IPS DF 6.9 (cell line): ENCODE data around the gene SASH1.

Experiments
- DNase-seq: peaks from one replicate; pipeline ENCODE4 v3.0.0-alpha.2; 2013; ENCODE audit warnings: low read depth, low spot score
- H3K27ac ChIP-seq: one replicate; pipeline ENCODE4 v1.5.1; 2013; ENCODE audit warnings: low read length, control low read depth
- H3K27me3 ChIP-seq: 2 replicates; pipeline ENCODE4 v1.6.1; 2013; ENCODE audit warnings: mild to moderate bottlenecking, low read length; ENCODE audit not compliant: control insufficient read depth, insufficient read depth
- H3K36me3 ChIP-seq: 2 replicates; pipeline ENCODE4 v1.6.1; 2013; ENCODE audit warnings: low read length; ENCODE audit not compliant: control insufficient read depth, insufficient read depth
- H3K4me1 ChIP-seq: 2 replicates; pipeline ENCODE4 v1.6.1; 2013; ENCODE audit warnings: low read length; ENCODE audit not compliant: control insufficient read depth, insufficient read depth
- H3K4me3 ChIP-seq: 2 replicates; pipeline ENCODE4 v1.5.1; 2013; ENCODE audit warnings: mild to moderate bottlenecking, low read length
- H3K9me3 ChIP-seq: 2 replicates; pipeline ENCODE4 v1.6.1; 2013; ENCODE audit warnings: low read length, inconsistent platforms; ENCODE audit not compliant: control insufficient read depth, insufficient read depth
- WGBS: extraction: QIAGEN DNeasy Blood & Tissue Kit; methylation state at CpG from one replicate; pipeline ENCODE4 v1.1.7; 2013; ENCODE audit warnings: mixed read lengths, missing lambda C conversion rate; ENCODE audit not compliant: insufficient read length, insufficient coverage; 5-methylcytosine and 5-hydroxymethylcytosine counted together

The SASH1 gene

DNA sequence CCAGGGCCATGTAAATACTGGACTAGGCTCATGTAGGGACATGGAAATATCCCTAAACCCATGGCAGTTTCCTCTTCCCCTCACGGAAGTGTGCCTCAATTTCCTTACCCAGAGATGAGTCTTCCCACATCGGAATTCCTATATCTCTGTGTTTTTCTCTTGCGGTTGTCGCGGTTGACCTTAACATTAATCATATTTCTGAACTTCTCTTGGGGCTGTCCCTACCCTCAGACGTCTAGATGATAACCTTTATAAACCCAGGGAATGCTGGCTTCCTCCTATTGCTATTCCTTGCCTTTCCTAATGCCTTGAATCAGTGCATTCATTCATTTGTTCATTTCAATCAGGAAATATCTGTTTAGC lies 160.1 kb downstream of the SASH1 start:
- Histone ChIP-seq H3K36me3 (no peaks in the 10 kb centered on the region), H3K4me1 (no peaks in the 10 kb centered on the region), H3K27ac (no peak overlapping the region), H3K9me3 (no peaks in the 10 kb centered on the region), H3K27me3 (no peaks in the 10 kb centered on the region), H3K4me3 (no peak overlapping the region)
- DNase-seq, result no peak
- no CpG with 5 or more reads among the region's 6 CpGs for WGBS

DNA sequence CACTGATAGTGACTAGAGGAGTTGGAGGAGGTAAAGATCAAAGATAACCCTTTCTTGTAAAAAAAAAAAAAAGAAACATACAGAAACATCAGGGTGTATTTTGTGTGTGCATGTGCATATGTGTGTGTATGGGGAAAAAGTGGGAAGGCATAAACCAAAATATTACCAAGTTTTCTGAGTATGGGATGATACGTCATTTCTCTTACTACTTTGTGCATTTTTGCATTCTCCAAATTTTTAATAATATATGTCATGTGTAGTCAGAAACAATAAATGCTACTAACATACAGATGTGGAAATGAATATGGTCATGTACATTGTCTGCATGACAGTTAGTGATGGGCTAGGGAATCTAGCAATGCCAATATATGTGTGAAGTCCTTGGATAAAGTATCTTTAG lies 161.1 kb downstream of the SASH1 start:
- DNase-seq, result no peak
- H3K9me3 ChIP-seq, result no peaks in the 10 kb centered on the region
- H3K4me3 ChIP-seq, result no peak overlapping the region
- H3K4me1 ChIP-seq, result peaks cover 3% of the 10 kb centered on the region; the same call in 1 of the 2 replicates
- WGBS, result no CpG with 5 or more reads among the region's 1 CpG
- no peaks in the 10 kb centered on the region for H3K27me3 ChIP-seq
- H3K36me3 ChIP-seq, result no peaks in the 10 kb centered on the region
- H3K27ac ChIP-seq, result no peak overlapping the region

DNA sequence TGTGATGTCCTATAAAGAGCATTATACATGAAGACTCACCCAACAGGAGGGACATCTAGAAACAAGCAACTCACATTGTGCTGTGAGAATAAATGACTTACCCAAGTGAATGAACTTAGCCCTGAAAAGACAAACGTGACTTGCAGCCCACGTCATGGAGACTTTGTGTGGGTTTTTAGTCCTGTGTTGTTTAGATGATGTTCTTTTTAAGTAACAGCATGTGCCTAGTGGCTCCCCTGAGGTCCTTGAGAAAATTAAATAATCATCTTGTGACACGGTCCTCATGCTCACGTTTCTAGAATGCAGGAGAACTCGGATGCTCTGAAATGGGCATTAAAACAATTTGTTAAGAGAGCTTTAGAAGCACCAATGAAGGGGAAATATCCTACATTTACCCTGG lies 165.1 kb downstream of the SASH1 start:
- H3K4me3 ChIP-seq, result no peak overlapping the region
- H3K4me1 ChIP-seq, result peaks cover 3% of the 10 kb centered on the region; the same call in 1 of the 2 replicates
- no peaks in the 10 kb centered on the region for H3K27me3 ChIP-seq
- H3K27ac ChIP-seq, result no peak overlapping the region
- H3K36me3 ChIP-seq, result no peaks in the 10 kb centered on the region
- no peaks in the 10 kb centered on the region for H3K9me3 ChIP-seq
- no peak for DNase-seq
- no CpG with 5 or more reads among the region's 5 CpGs for WGBS

DNA sequence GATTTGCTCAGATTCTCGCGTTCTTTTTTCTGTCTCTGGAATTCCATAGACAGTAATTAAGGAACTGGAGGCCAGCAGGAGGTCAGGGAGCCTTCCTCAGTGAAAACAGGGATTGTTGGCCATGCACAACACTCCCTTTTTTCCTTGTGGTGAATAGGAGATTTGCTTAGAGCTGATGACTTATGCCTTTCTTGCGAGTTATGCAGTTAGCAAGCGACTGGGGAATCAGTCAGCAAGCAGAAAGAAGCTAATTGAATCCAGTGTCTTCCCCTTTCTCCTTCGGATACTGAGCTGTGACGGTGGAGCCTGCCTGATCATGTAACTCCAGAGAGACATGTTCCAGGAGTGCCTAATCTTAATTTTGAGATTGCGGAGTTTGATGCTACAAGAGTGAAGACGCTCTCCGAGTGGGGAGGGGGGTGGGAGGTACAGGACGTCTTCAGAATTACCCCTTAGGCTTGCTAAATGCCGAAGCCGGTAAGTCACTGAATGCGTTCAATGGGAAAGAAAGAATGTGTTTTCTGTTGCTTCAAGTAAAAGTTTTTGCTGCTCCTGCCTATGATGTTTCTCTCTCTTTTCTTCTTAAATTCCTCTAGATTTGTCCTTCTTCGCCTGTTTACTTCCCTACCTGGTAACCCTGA lies 165.9 kb downstream of the SASH1 start:
- H3K4me1 ChIP-seq, result peaks cover 3% of the 10 kb centered on the region; the same call in 1 of the 2 replicates
- H3K4me3 ChIP-seq, result no peak overlapping the region
- H3K36me3 ChIP-seq, result no peaks in the 10 kb centered on the region
- no peaks in the 10 kb centered on the region for H3K9me3 ChIP-seq
- DNase-seq, result no peak
- no CpG with 5 or more reads among the region's 14 CpGs for WGBS
- no peaks in the 10 kb centered on the region for H3K27me3 ChIP-seq
- H3K27ac ChIP-seq, result no peak overlapping the region

DNA sequence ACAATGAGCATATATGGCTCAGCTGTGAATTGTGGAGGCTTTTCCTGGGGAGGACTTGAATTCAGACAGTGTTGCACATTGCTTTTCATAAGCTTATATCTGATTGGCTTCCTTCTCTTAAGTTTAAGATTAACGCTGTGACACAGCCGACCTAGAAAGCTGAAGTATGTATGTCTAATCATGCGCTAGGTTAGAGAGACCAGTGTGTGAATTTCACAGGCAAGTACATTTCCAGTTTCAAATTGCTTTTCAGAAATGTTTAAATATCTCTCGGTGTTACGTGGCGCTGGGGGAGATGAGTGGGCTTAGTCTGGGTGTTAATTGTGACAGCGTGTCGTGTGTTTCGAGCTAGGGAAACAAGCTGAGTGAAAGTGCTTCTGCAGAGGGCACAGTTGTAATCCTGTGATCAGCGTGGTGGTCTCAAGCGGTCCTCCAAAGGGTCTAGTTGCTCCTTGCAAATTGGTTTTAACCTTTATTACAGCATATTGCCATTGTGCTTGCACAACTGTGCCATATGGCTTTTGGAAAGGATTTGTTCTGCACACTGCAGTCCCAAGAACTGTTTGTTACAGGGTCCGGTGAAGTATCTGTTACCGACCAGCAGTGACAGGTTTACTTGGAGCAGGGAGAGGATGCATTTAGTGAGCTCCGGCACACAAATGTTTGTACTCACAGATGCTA lies 166.6 kb downstream of the SASH1 start:
- no CpG with 5 or more reads among the region's 14 CpGs for WGBS
- peaks cover 3% of the 10 kb centered on the region; the same call in 1 of the 2 replicates for H3K4me1 ChIP-seq
- no peaks in the 10 kb centered on the region for H3K36me3 ChIP-seq
- H3K4me3 ChIP-seq, result no peak overlapping the region
- H3K9me3 ChIP-seq, result no peaks in the 10 kb centered on the region
- no peaks in the 10 kb centered on the region for H3K27me3 ChIP-seq
- H3K27ac ChIP-seq, result no peak overlapping the region
- DNase-seq, result no peak

DNA sequence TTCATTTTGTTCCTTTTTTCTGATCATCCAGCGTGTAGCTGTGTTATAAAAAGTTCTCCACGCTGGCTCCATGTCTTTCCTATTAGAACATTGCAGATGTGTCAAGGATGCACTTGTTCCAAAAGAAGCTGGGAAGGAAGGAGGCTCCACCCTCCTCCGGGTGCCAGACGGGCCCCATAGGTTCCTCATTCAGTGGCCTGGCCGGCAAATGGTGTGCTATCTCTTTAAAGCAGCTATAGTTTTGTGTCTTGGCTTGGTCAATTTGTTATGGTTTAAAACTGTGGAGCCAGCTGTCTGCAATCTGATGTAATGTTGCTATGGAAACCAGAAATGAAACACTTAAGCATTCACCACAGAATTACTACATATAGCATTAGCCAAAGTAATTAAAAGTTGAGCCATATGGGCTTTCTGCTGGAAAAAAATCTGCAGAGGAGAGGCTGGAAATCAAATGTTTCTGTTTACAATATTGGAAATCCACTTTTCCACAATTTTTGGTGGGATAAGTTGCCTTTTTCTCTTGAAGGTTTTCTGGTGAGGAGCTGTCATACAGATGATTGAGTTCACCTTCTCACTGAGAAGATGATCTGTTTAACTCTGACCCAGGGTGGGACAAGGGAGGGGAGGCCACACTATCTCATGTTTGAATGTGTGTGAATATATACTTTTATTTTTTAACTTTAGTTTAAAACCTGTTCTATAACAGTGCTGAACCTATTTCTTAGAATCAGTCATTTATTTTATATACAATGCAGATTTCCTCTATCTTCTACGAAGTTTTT lies 167.4 kb downstream of the SASH1 start:
- DNase-seq, result no peak
- WGBS, result no CpG with 5 or more reads among the region's 6 CpGs
- Histone ChIP-seq H3K36me3 (no peaks in the 10 kb centered on the region), H3K9me3 (no peaks in the 10 kb centered on the region), H3K27ac (no peak overlapping the region), H3K4me1 (peaks cover 3% of the 10 kb centered on the region; the same call in 1 of the 2 replicates), H3K4me3 (no peak overlapping the region), H3K27me3 (no peaks in the 10 kb centered on the region)

DNA sequence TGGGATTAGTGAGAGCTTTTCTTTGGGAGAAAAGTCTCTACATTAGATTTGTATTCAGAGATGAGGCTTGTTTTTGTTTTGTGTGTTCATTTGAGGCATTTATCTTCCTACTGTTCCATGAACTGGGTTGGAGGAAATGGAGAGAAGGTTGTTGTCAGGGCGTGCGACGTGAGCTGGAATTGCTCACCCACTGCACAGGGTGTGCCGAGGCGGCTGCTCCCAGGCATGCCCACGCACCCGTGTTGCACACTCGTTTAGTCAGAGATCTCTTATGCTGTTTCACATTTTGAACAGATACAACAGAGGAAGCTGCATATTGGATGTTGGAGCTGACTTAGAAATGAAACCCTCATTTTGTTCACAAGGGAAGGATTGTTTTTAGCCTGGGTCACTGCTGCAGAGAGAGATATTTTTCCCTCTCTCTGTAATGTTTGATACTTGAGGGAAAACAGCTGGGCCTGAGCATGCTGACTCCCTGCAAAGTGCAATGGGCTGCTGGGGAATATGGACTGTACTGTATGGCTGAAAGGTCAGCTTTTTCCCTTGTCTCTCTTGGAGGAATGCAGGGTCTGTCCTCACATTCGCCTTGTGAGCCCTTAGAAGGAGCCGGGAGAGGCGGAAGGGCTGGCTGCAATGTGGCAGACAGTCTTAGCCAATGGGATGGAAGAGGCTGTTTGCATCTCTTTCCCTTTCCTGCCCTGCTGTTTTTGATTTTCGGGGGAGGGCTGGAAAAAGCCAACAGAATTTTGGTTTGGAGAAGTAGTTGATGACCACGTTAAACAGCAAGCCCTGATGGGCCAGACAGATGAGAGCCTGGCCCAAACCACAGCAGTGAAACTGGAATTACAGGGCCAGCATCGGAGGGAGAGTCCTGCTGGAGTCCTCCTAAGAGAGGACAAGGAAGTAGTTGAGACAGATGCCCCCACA lies 170.8 kb downstream of the SASH1 start:
- Histone ChIP-seq H3K4me1 (peaks cover 7% of the 10 kb centered on the region), H3K9me3 (no peaks in the 10 kb centered on the region), H3K27ac (no peak overlapping the region), H3K36me3 (no peaks in the 10 kb centered on the region), H3K4me3 (no peak overlapping the region), H3K27me3 (no peaks in the 10 kb centered on the region)
- no peak for DNase-seq
- WGBS, result no CpG with 5 or more reads among the region's 14 CpGs

DNA sequence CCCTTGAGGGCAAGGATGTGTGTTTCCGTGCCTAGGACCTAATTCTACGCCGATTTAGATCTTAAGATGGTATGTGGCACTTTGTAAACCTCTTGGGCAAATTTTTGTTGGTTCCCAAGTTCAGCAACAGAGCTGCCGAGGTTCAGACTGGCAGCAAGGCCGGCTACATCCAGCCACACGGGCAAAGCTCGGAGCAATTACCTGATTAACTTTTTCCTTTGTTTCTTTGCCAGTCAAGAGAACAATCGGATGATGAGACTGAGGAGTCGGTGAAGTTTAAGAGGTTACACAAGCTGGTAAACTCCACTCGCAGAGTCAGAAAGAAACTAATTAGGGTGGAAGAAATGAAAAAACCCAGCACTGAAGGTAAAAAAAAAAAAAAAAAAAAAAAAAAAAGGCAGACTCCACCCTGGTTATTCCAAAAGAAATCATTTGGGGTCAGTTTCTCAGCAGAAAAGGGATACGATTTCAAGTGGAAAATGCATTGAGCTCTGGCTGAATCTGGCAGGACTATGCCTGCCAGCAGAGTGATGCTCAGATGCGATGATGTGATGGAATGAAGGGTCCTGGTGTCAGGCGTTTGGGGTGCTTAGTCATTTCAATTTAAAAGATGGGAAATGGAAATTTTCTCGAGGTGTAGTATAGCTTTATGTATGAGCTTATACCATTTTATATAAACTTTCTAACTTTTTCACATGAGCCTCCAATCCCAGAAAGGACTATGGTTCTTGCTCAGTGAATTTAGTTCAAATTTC lies 171.6 kb downstream of the SASH1 start:
- H3K36me3 ChIP-seq, result no peaks in the 10 kb centered on the region
- peaks cover 6% of the 10 kb centered on the region for H3K4me1 ChIP-seq
- DNase-seq, result no peak
- H3K27ac ChIP-seq, result no peak overlapping the region
- WGBS, result no CpG with 5 or more reads among the region's 14 CpGs
- no peak overlapping the region for H3K4me3 ChIP-seq
- H3K27me3 ChIP-seq, result no peaks in the 10 kb centered on the region
- no peaks in the 10 kb centered on the region for H3K9me3 ChIP-seq

DNA sequence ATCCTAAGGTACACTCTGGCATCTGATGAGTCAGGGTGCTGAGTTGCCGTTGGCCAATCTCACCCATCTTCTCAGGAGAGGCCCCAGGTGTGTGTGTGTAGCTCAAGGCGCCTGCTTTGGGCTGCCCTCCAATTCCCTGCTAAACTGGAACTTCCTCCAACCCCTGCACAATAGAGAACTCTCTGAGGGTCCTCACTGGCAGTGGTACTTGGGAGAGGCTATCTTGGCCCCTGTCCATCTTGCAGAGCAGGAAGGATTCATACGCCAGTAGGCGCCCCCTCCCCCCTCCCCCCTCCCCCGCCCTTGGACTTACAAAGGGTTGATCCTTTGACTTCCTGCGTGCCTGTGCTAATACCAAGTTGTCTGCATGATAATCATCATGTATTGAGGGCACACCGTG lies 173.6 kb downstream of the SASH1 start:
- peaks cover 7% of the 10 kb centered on the region; the same call in 1 of the 2 replicates for H3K36me3 ChIP-seq
- H3K27ac ChIP-seq, result no peak overlapping the region
- no CpG with 5 or more reads among the region's 7 CpGs for WGBS
- H3K9me3 ChIP-seq, result no peaks in the 10 kb centered on the region
- H3K27me3 ChIP-seq, result no peaks in the 10 kb centered on the region
- no peak for DNase-seq
- H3K4me1 ChIP-seq, result peaks cover 6% of the 10 kb centered on the region
- no peak overlapping the region for H3K4me3 ChIP-seq
